ENCODE results near the gene ADCYAP1R1.

ADCYAP1R1 gene

DNA sequence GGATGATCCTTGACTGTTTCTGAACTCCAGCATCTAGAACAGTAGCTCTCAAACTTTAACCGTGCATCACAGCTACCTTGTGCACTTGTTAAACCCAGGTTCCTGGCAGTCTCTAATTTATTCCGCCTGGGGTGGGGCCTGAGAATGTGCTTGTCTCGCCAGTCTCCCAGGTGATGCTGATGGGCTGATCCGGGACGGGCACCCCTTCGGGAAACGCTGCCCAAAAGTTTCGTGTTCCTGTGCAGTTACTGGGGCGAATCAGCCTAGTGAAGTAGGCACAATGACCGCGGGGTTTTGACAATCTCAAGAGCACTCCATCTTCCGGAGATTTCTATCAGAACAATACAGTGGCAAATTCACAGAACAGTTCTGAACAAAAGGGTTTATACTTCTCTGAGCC lies 29.9 kb downstream of the ADCYAP1R1 start:
- no peaks in the 10 kb centered on the region for H3K4me1 ChIP-seq (ENCODE audit: control insufficient read depth, insufficient read depth, low read length, poor library complexity, severe bottlenecking)
- H3K27ac ChIP-seq (ENCODE audit: insufficient read depth, low read length, poor library complexity, severe bottlenecking) = no peak overlapping the region
- H3K4me3 ChIP-seq (ENCODE audit: insufficient read depth, low read depth, low read length, poor library complexity, severe bottlenecking) = no peak overlapping the region
- DNase-seq = no peak
- H3K27me3 ChIP-seq (replicated peaks; ENCODE audit: control insufficient read depth, insufficient read depth, low read length, poor library complexity, severe bottlenecking) = no peaks in the 10 kb centered on the region
- H3K9me3 ChIP-seq (ENCODE audit: control insufficient read depth, low read length) = no peaks in the 10 kb centered on the region
- no peaks in the 10 kb centered on the region for H3K36me3 ChIP-seq (ENCODE audit: control insufficient read depth, insufficient read depth, low read length)

DNA sequence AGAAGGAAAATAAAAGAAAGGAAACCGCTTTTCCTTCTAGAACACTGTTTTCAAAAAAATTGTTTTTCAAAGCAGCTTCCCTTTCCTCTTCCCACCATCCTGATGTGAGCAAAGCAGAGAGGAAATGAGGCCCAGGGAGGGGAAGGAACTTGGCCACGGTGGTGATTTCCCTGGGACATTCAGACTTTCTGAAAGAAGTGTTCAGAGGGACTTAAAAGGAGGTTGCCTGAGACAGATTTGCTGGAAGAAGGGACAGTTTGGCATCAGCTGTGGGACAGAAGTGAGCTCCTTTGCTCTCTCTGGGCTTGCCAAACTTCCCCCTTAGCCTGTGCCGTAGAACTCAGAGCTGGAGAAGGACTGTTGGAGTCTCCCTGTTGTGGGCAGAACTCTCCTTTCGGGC lies 30.3 kb downstream of the ADCYAP1R1 start:
- Histone ChIP-seq H3K27me3 (replicated peaks; ENCODE audit: control insufficient read depth, insufficient read depth, low read length, poor library complexity, severe bottlenecking) (no peaks in the 10 kb centered on the region), H3K4me3 (ENCODE audit: insufficient read depth, low read depth, low read length, poor library complexity, severe bottlenecking) (no peak overlapping the region), H3K9me3 (ENCODE audit: control insufficient read depth, low read length) (no peaks in the 10 kb centered on the region), H3K36me3 (ENCODE audit: control insufficient read depth, insufficient read depth, low read length) (no peaks in the 10 kb centered on the region), H3K27ac (ENCODE audit: insufficient read depth, low read length, poor library complexity, severe bottlenecking) (no peak overlapping the region), H3K4me1 (ENCODE audit: control insufficient read depth, insufficient read depth, low read length, poor library complexity, severe bottlenecking) (no peaks in the 10 kb centered on the region)
- no peak for DNase-seq

DNA sequence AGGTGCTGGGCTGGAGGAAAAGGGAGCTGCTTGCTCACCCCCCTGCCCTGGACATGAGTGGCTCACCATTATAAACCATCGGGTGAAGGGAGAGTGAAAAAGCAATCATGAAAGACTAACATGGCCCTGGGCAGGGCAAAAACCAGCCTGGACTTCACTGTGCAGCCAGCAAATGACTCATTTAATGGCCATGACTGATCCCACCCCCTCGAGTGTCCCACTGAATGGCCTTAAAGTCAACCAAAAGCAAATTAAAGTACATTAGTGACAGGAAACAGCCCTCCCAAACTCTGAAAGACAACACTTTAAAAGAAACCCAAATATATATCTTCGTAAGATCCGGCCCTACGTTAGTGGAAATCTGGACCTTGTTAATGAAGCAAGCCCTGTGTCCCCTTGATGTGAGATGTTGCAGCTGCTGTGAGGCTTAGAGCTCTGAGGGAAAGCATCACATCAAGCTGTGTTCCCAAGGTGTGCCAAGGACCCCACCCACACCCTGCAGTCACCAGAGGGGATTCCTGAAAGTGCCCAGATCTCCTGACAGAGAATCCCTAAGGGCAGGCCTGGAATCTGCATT lies 31.2 kb downstream of the ADCYAP1R1 start:
- H3K27ac ChIP-seq (ENCODE audit: insufficient read depth, low read length, poor library complexity, severe bottlenecking) = no peak overlapping the region
- H3K9me3 ChIP-seq (ENCODE audit: control insufficient read depth, low read length) = no peaks in the 10 kb centered on the region
- no peaks in the 10 kb centered on the region for H3K36me3 ChIP-seq (ENCODE audit: control insufficient read depth, insufficient read depth, low read length)
- H3K4me1 ChIP-seq (ENCODE audit: control insufficient read depth, insufficient read depth, low read length, poor library complexity, severe bottlenecking) = no peaks in the 10 kb centered on the region
- no peak overlapping the region for H3K4me3 ChIP-seq (ENCODE audit: insufficient read depth, low read depth, low read length, poor library complexity, severe bottlenecking)
- H3K27me3 ChIP-seq (replicated peaks; ENCODE audit: control insufficient read depth, insufficient read depth, low read length, poor library complexity, severe bottlenecking) = no peaks in the 10 kb centered on the region
- no peak for DNase-seq

DNA sequence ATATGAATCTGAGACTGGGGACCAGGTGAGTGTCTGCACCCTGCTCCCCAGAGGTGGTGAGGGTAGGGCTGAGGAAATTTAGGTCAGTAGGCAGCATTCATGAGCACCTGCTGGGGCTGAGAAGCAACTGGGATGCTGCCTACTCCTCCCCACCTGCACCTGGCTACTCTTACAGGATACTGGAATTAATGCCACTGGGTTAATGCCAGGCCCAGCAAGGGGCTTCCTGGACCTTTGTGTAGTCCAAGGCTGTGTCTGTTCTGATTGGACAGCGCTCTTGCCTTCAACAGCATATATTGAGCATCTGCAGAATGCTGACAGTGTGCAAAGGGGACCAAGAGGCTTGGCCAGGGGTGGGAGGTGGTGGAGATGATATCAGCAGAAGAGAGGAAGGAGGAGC lies 32.1 kb downstream of the ADCYAP1R1 start:
- no peak overlapping the region for H3K27ac ChIP-seq (ENCODE audit: insufficient read depth, low read length, poor library complexity, severe bottlenecking)
- no peaks in the 10 kb centered on the region for H3K27me3 ChIP-seq (replicated peaks; ENCODE audit: control insufficient read depth, insufficient read depth, low read length, poor library complexity, severe bottlenecking)
- no peak for DNase-seq
- H3K9me3 ChIP-seq (ENCODE audit: control insufficient read depth, low read length) = no peaks in the 10 kb centered on the region
- no peaks in the 10 kb centered on the region for H3K36me3 ChIP-seq (ENCODE audit: control insufficient read depth, insufficient read depth, low read length)
- H3K4me3 ChIP-seq (ENCODE audit: insufficient read depth, low read depth, low read length, poor library complexity, severe bottlenecking) = no peak overlapping the region
- H3K4me1 ChIP-seq (ENCODE audit: control insufficient read depth, insufficient read depth, low read length, poor library complexity, severe bottlenecking) = no peaks in the 10 kb centered on the region

DNA sequence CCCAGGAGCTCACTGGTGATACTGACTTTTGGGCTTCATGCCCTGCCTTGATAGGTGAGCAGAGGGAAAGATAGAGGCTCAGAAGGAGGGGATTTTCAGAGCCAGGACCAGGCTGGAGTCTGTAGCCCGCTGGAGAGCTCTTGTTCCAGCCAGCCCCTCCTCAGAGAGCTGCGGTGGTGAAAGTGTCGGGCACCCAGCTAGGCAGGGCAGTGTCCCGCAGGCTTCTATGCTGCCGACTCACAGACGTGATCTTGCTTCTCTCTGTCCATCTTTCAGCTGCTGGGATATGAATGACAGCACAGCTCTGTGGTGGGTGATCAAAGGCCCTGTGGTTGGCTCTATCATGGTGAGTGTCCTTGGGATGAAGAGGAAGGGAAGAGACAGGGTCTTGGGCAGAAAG lies 35.2 kb downstream of the ADCYAP1R1 start:
- Histone ChIP-seq H3K4me3 (ENCODE audit: insufficient read depth, low read depth, low read length, poor library complexity, severe bottlenecking) (no peak overlapping the region), H3K4me1 (ENCODE audit: control insufficient read depth, insufficient read depth, low read length, poor library complexity, severe bottlenecking) (no peaks in the 10 kb centered on the region), H3K27me3 (replicated peaks; ENCODE audit: control insufficient read depth, insufficient read depth, low read length, poor library complexity, severe bottlenecking) (no peaks in the 10 kb centered on the region), H3K36me3 (ENCODE audit: control insufficient read depth, insufficient read depth, low read length) (no peaks in the 10 kb centered on the region), H3K27ac (ENCODE audit: insufficient read depth, low read length, poor library complexity, severe bottlenecking) (no peak overlapping the region), H3K9me3 (ENCODE audit: control insufficient read depth, low read length) (no peaks in the 10 kb centered on the region)
- no peak for DNase-seq

DNA sequence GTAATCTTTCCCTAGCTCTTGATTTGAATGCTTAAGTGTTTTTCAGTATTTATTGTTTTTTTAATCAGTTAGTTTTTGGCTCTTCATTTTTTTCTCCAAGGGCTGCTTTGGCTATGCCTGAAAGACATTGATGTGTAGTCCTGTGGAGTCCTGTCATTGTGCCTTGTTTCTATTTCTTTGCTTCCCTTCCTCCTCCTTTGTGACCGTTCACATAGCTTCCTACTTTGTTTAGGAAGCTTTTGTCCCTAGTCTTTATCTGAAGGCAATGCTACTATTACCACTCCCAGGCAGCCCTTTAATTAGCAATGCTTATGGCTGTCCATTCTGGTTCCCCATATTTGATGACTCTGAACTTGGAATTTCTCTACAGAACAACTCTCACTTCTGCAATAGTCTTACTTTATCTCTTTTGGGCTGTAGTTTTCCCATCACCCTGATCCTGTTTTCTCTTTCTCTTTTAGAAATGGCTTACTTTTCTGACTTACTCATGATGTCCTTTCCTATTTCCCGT lies 39.9 kb downstream of the ADCYAP1R1 start:
- H3K27me3 ChIP-seq (replicated peaks; ENCODE audit: control insufficient read depth, insufficient read depth, low read length, poor library complexity, severe bottlenecking) = no peaks in the 10 kb centered on the region
- H3K4me1 ChIP-seq (ENCODE audit: control insufficient read depth, insufficient read depth, low read length, poor library complexity, severe bottlenecking) = no peaks in the 10 kb centered on the region
- H3K9me3 ChIP-seq (ENCODE audit: control insufficient read depth, low read length) = no peaks in the 10 kb centered on the region
- no peak overlapping the region for H3K4me3 ChIP-seq (ENCODE audit: insufficient read depth, low read depth, low read length, poor library complexity, severe bottlenecking)
- H3K36me3 ChIP-seq (ENCODE audit: control insufficient read depth, insufficient read depth, low read length) = no peaks in the 10 kb centered on the region
- DNase-seq = no peak
- H3K27ac ChIP-seq (ENCODE audit: insufficient read depth, low read length, poor library complexity, severe bottlenecking) = no peak overlapping the region

DNA sequence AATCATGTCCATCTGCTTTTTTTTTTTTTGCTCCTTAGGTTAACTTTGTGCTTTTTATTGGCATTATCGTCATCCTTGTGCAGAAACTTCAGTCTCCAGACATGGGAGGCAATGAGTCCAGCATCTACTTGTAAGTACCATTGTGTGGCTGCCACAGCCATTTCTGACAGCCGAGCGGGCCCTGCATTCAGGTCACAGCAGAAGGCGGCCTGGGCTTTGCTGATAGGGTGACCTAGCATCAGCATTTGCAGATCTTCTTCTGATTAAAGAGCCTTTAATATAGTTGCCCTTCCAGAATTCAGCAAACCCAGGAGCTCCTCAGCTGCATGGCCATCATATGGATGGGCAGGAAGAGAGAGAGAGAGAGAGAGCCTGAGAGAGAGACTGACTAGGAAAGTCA lies 40.5 kb downstream of the ADCYAP1R1 start:
- Histone ChIP-seq H3K4me1 (ENCODE audit: control insufficient read depth, insufficient read depth, low read length, poor library complexity, severe bottlenecking) (no peaks in the 10 kb centered on the region), H3K36me3 (ENCODE audit: control insufficient read depth, insufficient read depth, low read length) (no peaks in the 10 kb centered on the region), H3K27me3 (replicated peaks; ENCODE audit: control insufficient read depth, insufficient read depth, low read length, poor library complexity, severe bottlenecking) (no peaks in the 10 kb centered on the region), H3K27ac (ENCODE audit: insufficient read depth, low read length, poor library complexity, severe bottlenecking) (no peak overlapping the region), H3K4me3 (ENCODE audit: insufficient read depth, low read depth, low read length, poor library complexity, severe bottlenecking) (no peak overlapping the region), H3K9me3 (ENCODE audit: control insufficient read depth, low read length) (no peaks in the 10 kb centered on the region)
- no peak for DNase-seq

DNA sequence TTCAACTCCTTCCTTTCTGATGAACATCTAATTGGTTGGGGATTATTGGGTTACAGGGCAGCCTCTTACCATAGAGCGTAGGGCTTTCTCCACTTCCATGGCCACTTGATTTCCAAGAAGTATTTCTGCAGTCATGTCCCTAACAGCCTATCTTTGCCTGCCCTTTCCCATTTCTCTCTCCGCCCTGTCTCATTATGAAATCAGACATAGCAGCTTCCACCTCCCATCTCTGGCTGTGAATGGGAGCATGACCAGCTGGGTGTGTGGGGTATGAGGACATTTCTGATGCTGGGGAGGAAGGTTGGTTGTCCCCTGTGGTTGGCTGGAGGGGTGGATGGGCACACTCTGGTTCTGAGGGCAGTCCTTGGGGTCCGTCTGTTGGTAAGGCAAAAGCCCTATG lies 41.2 kb downstream of the ADCYAP1R1 start:
- H3K27ac ChIP-seq (ENCODE audit: insufficient read depth, low read length, poor library complexity, severe bottlenecking) = no peak overlapping the region
- no peak overlapping the region for H3K4me3 ChIP-seq (ENCODE audit: insufficient read depth, low read depth, low read length, poor library complexity, severe bottlenecking)
- no peaks in the 10 kb centered on the region for H3K27me3 ChIP-seq (replicated peaks; ENCODE audit: control insufficient read depth, insufficient read depth, low read length, poor library complexity, severe bottlenecking)
- no peaks in the 10 kb centered on the region for H3K4me1 ChIP-seq (ENCODE audit: control insufficient read depth, insufficient read depth, low read length, poor library complexity, severe bottlenecking)
- no peaks in the 10 kb centered on the region for H3K36me3 ChIP-seq (ENCODE audit: control insufficient read depth, insufficient read depth, low read length)
- DNase-seq = no peak
- H3K9me3 ChIP-seq (ENCODE audit: control insufficient read depth, low read length) = no peaks in the 10 kb centered on the region

DNA sequence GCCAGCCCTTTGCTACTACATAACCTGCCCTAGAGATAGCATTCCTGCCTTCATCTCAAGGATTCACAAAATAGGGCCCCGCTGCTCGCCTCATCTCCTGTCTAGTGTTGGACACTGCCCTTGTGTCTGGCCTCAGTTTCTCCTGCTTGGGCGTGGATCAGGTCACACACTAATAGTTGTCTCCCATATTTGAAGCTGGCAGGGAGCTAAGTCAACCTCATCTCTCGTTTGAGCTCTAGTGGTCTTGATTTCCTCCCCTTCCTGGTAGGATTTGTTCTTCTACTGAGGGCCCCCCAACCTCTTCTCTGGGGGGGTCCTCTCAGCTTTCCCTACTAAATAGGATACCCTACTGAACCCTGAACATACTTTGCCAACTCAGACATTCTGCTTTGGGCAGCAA lies 42.2 kb downstream of the ADCYAP1R1 start:
- no peaks in the 10 kb centered on the region for H3K27me3 ChIP-seq (replicated peaks; ENCODE audit: control insufficient read depth, insufficient read depth, low read length, poor library complexity, severe bottlenecking)
- no peak overlapping the region for H3K27ac ChIP-seq (ENCODE audit: insufficient read depth, low read length, poor library complexity, severe bottlenecking)
- no peak overlapping the region for H3K4me3 ChIP-seq (ENCODE audit: insufficient read depth, low read depth, low read length, poor library complexity, severe bottlenecking)
- DNase-seq = no peak
- H3K36me3 ChIP-seq (ENCODE audit: control insufficient read depth, insufficient read depth, low read length) = no peaks in the 10 kb centered on the region
- no peaks in the 10 kb centered on the region for H3K4me1 ChIP-seq (ENCODE audit: control insufficient read depth, insufficient read depth, low read length, poor library complexity, severe bottlenecking)
- H3K9me3 ChIP-seq (ENCODE audit: control insufficient read depth, low read length) = no peaks in the 10 kb centered on the region

DNA sequence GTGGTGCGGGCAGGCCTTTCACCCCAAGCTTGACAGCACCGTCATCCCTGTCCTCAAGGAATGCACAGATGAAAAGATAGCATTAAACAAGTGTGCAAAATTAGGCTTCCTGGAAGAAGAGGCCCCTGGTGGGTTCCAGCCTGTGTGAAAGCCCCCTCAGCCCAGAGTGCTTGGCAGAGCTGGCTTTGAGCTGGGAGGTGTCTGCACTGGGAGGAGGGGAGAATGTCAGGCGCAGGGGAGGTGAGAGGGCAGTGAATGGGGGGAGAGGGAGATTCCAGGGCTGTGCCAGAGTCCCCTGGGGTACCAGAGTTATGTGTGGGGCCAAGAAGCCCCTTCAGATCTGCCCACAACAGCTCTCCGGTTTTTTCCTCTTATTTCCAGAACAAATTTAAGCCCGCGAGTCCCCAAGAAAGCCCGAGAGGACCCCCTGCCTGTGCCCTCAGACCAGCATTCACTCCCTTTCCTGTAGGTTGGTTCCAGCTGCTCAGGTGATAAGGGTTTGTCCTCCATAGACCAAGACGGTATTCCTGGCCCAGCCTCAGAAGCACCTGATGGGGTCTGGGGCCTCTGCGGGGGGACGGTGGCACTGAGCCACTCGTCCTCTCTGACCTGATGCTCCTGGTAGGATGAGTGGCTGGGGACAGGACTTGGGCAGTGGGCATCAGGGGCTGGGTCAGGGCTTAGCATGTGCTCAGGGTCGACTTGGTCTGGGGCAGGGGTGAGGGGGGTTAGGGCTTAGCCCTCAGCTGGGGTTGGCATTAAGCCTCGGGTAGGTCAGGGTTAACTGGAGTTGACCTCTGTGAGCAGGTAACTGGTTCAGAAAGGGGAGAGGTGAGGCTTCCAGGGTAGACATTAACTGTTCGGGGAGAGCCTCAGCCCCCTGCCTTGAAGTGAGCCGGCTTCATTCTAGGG lies 43.4 kb downstream of the ADCYAP1R1 start:
- DNase-seq = no peak
- no peaks in the 10 kb centered on the region for H3K4me1 ChIP-seq (ENCODE audit: control insufficient read depth, insufficient read depth, low read length, poor library complexity, severe bottlenecking)
- H3K36me3 ChIP-seq (ENCODE audit: control insufficient read depth, insufficient read depth, low read length) = no peaks in the 10 kb centered on the region
- no peak overlapping the region for H3K4me3 ChIP-seq (ENCODE audit: insufficient read depth, low read depth, low read length, poor library complexity, severe bottlenecking)
- H3K27ac ChIP-seq (ENCODE audit: insufficient read depth, low read length, poor library complexity, severe bottlenecking) = no peak overlapping the region
- no peaks in the 10 kb centered on the region for H3K27me3 ChIP-seq (replicated peaks; ENCODE audit: control insufficient read depth, insufficient read depth, low read length, poor library complexity, severe bottlenecking)
- H3K9me3 ChIP-seq (ENCODE audit: control insufficient read depth, low read length) = no peaks in the 10 kb centered on the region
